Activated naive CD4-positive, alpha-beta T cell treated with anti-CD3 and anti-CD28 coated beads for 36 hours (primary cell): ENCODE results near the gene TCEAL7. TPM values are rescaled to one million over a fixed set of nuclear protein-coding genes. Genes with fewer than 3 reads are reported as not detected.
"Not testable (repeated sequence)": the region's sequence is repeated elsewhere in the genome, so short reads cannot be mapped to it uniquely, and the experiment has no call there.

ENCODE experiments used
- CTCF ChIA-PET: fragments of 350-600 bp; sonication (Branson Sonifier 250); formaldehyde crosslinking; loops from one replicate; lab custom pipeline; 2021; ENCODE audit warnings: antibody characterized with exemption; lab: Charles Lee
- DNase-seq: peaks from one replicate; pipeline ENCODE4 v3.0.0-alpha.2; 2020
- H3K27ac Mint-ChIP-seq: one replicate; pipeline ENCODE4 v1.8.0; 2021; ENCODE audit warnings: mild to moderate bottlenecking, mixed read lengths
- H3K27me3 Mint-ChIP-seq: one replicate; pipeline ENCODE4 v1.8.0; 2021; ENCODE audit warnings: low read depth, mixed read lengths
- H3K36me3 Mint-ChIP-seq: one replicate; pipeline ENCODE4 v1.8.0; 2021; ENCODE audit warnings: low read depth, mixed read lengths
- H3K4me1 Mint-ChIP-seq: one replicate; pipeline ENCODE4 v1.8.0; 2021; ENCODE audit warnings: low read depth, mixed read lengths
- H3K4me3 Mint-ChIP-seq: one replicate; pipeline ENCODE4 v1.8.0; 2021; ENCODE audit warnings: mild to moderate bottlenecking, moderate library complexity, mixed read lengths
- H3K9me3 Mint-ChIP-seq: one replicate; pipeline ENCODE4 v1.8.0; 2021; ENCODE audit warnings: mixed read lengths
- intact Hi-C: fragments of 100-400 bp; cut with micrococcal nuclease; formaldehyde crosslinking; loops from one replicate; pipeline ENCODE4 v1.15.1; 2023
- total RNA-seq, 2 experiments: library from RNA; stranded (reverse); gene quantifications; one replicate each; pipeline ENCODE4 v1.2.3, GENCODE V29; 2021

Gene TCEAL7
- total RNA-seq, 2 experiments from 2014 or later = not detected

- DNase-seq = no peak
- H3K27ac Mint-ChIP-seq = no peak overlapping the region
- H3K27me3 Mint-ChIP-seq = peaks cover 2% of the 10 kb centered on the region
- peaks cover 4% of the 10 kb centered on the region for H3K4me1 Mint-ChIP-seq
- intact Hi-C loops = no loop called here
- CTCF ChIA-PET = interaction anchor here (1.3 kb wide), 1 partner anchor 103 kb away, joined by 3 read pairs; no protein-coding TSS in a partner anchor
- H3K9me3 Mint-ChIP-seq = no peaks in the 10 kb centered on the region
- H3K36me3 Mint-ChIP-seq = no peaks in the 10 kb centered on the region
- no peak overlapping the region for H3K4me3 Mint-ChIP-seq
Measured at GRCh38 chrX:103347682-103348397, 17.8 kb downstream of the TCEAL7 start.

DNA sequence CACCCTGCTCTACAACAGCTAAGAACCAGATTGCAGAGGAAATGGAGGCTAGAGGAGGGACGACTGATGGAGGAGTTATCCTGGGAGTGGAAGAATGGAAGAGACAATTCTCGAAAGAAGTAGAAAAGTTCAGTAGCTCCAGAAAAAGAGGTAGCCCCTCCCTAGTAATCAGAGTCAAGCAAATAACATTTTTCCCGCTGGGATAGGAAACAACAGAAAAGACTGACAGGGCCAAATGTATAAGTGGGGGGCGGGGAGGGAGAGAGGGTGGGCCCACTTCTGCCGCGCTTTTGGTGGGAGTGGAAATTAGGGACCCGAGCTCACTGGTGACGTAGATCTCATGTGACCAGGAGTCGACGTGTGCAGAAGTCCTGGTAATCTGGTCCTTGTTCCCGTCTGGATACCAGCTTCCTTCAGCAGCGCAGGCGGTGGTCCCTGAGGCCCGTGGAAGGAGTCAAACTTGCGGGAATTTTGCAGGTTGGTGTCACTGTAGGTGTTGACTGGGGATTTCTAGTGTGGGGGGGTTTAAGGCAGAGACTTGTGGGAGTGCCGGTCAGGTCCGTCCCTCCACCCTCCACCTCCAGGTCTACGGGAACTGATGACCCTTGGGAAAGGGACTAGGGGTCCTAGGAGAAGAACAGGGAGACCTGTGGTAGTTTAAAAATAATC is 26.2 kb downstream of the TCEAL7 start, which contains the start of gene TCEAL9:
Gene TCEAL9, plus strand, starts transcription at position 377 of the 669 bp plus-strand sequence. CDS start 1,179 bp downstream, outside the sequence.
- peak within 1 kb of the TSS; percentile 81 for H3K4me3 Mint-ChIP-seq
- no peaks in the 10 kb centered on the region for H3K27me3 Mint-ChIP-seq
- intact Hi-C loops = loop anchor here (5.0 kb wide), 1 partner anchor 106 kb away; no protein-coding TSS in a partner anchor
- no peak within 1 kb of the TSS for H3K27ac Mint-ChIP-seq
- no peak for DNase-seq
- H3K4me1 Mint-ChIP-seq = peaks cover 7% of the 10 kb centered on the region
- peaks cover 2% of the 10 kb centered on the region for H3K36me3 Mint-ChIP-seq
- H3K9me3 Mint-ChIP-seq = no peaks in the 10 kb centered on the region
- CTCF ChIA-PET = interaction anchor here (0.6 to 0.7 kb wide), 2 partner anchors 202 to 781 kb away, joined by 3 to 5 read pairs; no protein-coding TSS in a partner anchor

- peaks cover 7% of the 10 kb centered on the region for H3K4me1 Mint-ChIP-seq
- H3K9me3 Mint-ChIP-seq = no peaks in the 10 kb centered on the region
- CTCF ChIA-PET = no interaction called here
- H3K36me3 Mint-ChIP-seq = peaks cover 2% of the 10 kb centered on the region
- H3K27ac Mint-ChIP-seq = no peak overlapping the region
- intact Hi-C loops = loop anchor here (5.0 kb wide), 1 partner anchor 105 kb away; no protein-coding TSS in a partner anchor
- H3K4me3 Mint-ChIP-seq = peak overlapping the region; percentile 81
- H3K27me3 Mint-ChIP-seq = no peaks in the 10 kb centered on the region
- peak; percentile 12 for DNase-seq
Measured at GRCh38 chrX:103356858-103357257, 26.8 kb downstream of the TCEAL7 start.

GRCh38 chrX:103357871-103358270 is 27.8 kb downstream of the TCEAL7 start:
- DNase-seq = no peak
- CTCF ChIA-PET = no interaction called here
- Mint-ChIP-seq H3K9me3 (no peaks in the 10 kb centered on the region), H3K4me1 (peaks cover 7% of the 10 kb centered on the region), H3K36me3 (peaks cover 2% of the 10 kb centered on the region), H3K27ac (no peak overlapping the region), H3K4me3 (peak overlapping the region; percentile 8), H3K27me3 (no peaks in the 10 kb centered on the region)
- intact Hi-C loops = loop anchor here (5.0 kb wide), 1 partner anchor 104 kb away; no protein-coding TSS in a partner anchor

GRCh38 chrX:103359605-103360004 is 29.6 kb downstream of the TCEAL7 start:
- H3K27me3 Mint-ChIP-seq, CTCF ChIA-PET, H3K9me3 Mint-ChIP-seq, H3K4me1 Mint-ChIP-seq, H3K27ac Mint-ChIP-seq, H3K36me3 Mint-ChIP-seq, H3K4me3 Mint-ChIP-seq, DNase-seq: not testable (repeated sequence)
- intact Hi-C loops = loop anchor here (5.0 kb wide), 1 partner anchor 103 kb away; no protein-coding TSS in a partner anchor

- Mint-ChIP-seq H3K4me3 (no peak overlapping the region), H3K9me3 (no peaks in the 10 kb centered on the region), H3K27me3 (no peaks in the 10 kb centered on the region), H3K4me1 (peaks cover 7% of the 10 kb centered on the region), H3K36me3 (peaks cover 2% of the 10 kb centered on the region), H3K27ac (no peak overlapping the region)
- intact Hi-C loops = no loop called here
- no peak for DNase-seq
- CTCF ChIA-PET = no interaction called here
Measured at GRCh38 chrX:103360092-103360491, 30.1 kb downstream of the TCEAL7 start.

DNA sequence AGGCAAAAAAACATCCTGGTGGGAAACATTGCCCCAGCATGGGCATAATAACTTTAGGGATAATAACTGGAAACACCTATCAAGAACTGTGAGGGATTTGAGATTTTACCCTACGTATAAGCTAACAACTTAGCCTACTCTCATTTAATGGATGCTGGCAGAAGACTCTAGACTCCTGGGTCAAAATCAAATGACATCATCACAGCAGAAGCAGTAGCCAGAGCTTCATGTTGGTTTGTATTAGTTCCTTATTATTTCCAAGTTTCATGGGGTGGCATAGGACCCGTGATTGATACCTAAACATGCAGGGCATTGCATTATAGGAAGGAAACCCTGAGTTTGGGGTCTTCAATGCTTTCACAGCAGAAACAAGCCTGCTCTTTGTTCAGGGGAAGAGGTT is 30.9 kb downstream of the TCEAL7 start:
- DNase-seq = no peak
- no peak overlapping the region for H3K4me3 Mint-ChIP-seq
- peaks cover 2% of the 10 kb centered on the region for H3K36me3 Mint-ChIP-seq
- H3K27me3 Mint-ChIP-seq = no peaks in the 10 kb centered on the region
- CTCF ChIA-PET = interaction anchor here (0.5 kb wide), 1 partner anchor 244 kb away, joined by 5 read pairs; no protein-coding TSS in a partner anchor
- peaks cover 5% of the 10 kb centered on the region for H3K4me1 Mint-ChIP-seq
- H3K27ac Mint-ChIP-seq = no peak overlapping the region
- intact Hi-C loops = no loop called here
- H3K9me3 Mint-ChIP-seq = no peaks in the 10 kb centered on the region

DNA sequence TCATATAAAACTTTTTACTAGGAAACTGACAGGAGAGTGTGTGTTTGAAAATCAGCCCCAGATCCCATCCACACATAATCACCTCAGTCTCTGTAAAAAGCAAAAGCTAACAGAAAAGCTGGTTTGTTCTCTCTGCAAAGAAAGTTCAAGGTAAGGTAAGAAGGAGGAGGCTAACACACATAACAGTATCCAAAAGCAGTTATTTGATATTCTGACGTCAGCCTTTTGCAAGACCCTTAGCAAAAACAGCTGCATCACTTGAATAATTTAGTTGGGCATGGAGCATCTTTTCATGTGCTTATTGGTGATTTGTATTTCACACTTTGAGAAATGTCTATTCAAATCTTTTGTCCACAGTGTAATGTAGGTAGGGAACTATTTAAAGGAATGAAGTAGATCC is 31.8 kb downstream of the TCEAL7 start:
- Mint-ChIP-seq H3K36me3 (peaks cover 2% of the 10 kb centered on the region), H3K27me3 (no peaks in the 10 kb centered on the region), H3K9me3 (no peaks in the 10 kb centered on the region), H3K27ac (no peak overlapping the region), H3K4me1 (peaks cover 3% of the 10 kb centered on the region), H3K4me3 (no peak overlapping the region)
- CTCF ChIA-PET = no interaction called here
- no peak for DNase-seq
- intact Hi-C loops = no loop called here

- CTCF ChIA-PET = no interaction called here
- no peaks in the 10 kb centered on the region for H3K4me1 Mint-ChIP-seq
- H3K4me3 Mint-ChIP-seq = no peak overlapping the region
- no peaks in the 10 kb centered on the region for H3K27me3 Mint-ChIP-seq
- H3K27ac Mint-ChIP-seq = no peak overlapping the region
- H3K9me3 Mint-ChIP-seq = no peaks in the 10 kb centered on the region
- DNase-seq = no peak
- H3K36me3 Mint-ChIP-seq = peaks cover 2% of the 10 kb centered on the region
- intact Hi-C loops = no loop called here
Measured at GRCh38 chrX:103362474-103362873, 32.4 kb downstream of the TCEAL7 start.

GRCh38 chrX:103363046-103363445 is 33.0 kb downstream of the TCEAL7 start:
- intact Hi-C loops = no loop called here
- Mint-ChIP-seq H3K4me1 (no peaks in the 10 kb centered on the region), H3K9me3 (no peaks in the 10 kb centered on the region), H3K27me3 (no peaks in the 10 kb centered on the region), H3K27ac (no peak overlapping the region), H3K4me3 (no peak overlapping the region), H3K36me3 (no peaks in the 10 kb centered on the region)
- no peak for DNase-seq
- CTCF ChIA-PET = interaction anchor here (0.6 kb wide), 1 partner anchor 126 kb away, joined by 3 read pairs; no protein-coding TSS in a partner anchor

DNA sequence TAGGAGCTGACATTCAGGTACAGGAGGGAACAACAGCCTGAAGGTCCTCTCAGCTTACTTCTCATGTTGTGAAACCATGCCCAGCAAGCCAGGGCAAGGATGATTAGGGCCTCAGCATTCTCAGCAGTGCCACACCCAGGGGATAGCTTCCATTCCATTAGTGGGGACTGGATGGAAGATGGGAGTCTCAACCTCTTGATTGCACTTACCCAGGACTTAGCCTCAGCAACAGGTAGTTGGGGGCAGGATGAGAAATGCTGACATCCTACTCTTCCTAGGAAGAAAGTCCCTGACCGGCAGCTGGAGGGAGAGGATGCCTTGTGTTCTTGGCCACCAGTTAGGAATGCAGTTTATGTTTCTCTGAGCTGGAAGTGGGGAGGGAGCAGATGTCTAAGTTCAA is 37.5 kb downstream of the TCEAL7 start:
- Mint-ChIP-seq H3K9me3 (no peaks in the 10 kb centered on the region), H3K36me3 (no peaks in the 10 kb centered on the region), H3K4me1 (no peaks in the 10 kb centered on the region), H3K27ac (no peak overlapping the region), H3K27me3 (no peaks in the 10 kb centered on the region), H3K4me3 (no peak overlapping the region)
- intact Hi-C loops = no loop called here
- no peak for DNase-seq
- CTCF ChIA-PET = no interaction called here

DNA sequence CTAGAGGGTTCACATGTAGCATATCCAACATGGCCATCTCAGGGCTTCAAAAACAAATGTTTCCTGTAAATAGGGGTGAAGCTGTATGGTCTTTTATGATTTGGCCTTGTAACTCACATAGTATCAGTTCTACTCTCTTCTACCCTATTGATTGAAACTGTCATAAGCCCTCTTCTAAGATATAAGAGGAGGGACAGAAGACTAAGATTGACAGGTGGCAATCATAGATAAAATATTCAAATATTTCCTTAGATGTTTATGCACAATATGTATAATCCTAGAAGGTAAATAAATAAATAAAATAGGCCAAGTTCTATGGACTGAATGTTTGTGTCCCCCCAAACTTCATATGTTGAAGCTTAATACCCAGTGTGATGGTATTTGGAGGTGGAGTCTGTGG is 39.4 kb downstream of the TCEAL7 start:
- CTCF ChIA-PET = no interaction called here
- no peaks in the 10 kb centered on the region for H3K27me3 Mint-ChIP-seq
- H3K4me3 Mint-ChIP-seq = no peak overlapping the region
- no peaks in the 10 kb centered on the region for H3K36me3 Mint-ChIP-seq
- H3K27ac Mint-ChIP-seq = no peak overlapping the region
- intact Hi-C loops = no loop called here
- H3K9me3 Mint-ChIP-seq = no peaks in the 10 kb centered on the region
- DNase-seq = no peak
- H3K4me1 Mint-ChIP-seq = no peaks in the 10 kb centered on the region
